Astrocyte of the spinal cord (primary cell): ENCODE data around the gene NDUFS6.

Source experiments
- DNase-seq: peaks from one replicate; pipeline ENCODE4 v3.0.0; 2011; ENCODE audit warnings: low read depth, low spot score
- H3K4me3 ChIP-seq: 2 replicates; pipeline ENCODE4 v1.5.1; 2011; ENCODE audit warnings: low read depth, mild to moderate bottlenecking, low read length, moderate library complexity
- in situ Hi-C: cut with HindIII; loops from 2 replicates; pipeline ENCODE4 v1.10.0; 2017; ENCODE audit warnings: low sequenced_read_pairs
- TF ChIP-seq, protein P1 (sequence below): IDR thresholded peaks from 2 replicates; pipeline ENCODE4 v1.5.1; 2012; ENCODE audit warnings: low read depth, mild to moderate bottlenecking, low read length, inconsistent platforms

The NDUFS6 gene

DNA sequence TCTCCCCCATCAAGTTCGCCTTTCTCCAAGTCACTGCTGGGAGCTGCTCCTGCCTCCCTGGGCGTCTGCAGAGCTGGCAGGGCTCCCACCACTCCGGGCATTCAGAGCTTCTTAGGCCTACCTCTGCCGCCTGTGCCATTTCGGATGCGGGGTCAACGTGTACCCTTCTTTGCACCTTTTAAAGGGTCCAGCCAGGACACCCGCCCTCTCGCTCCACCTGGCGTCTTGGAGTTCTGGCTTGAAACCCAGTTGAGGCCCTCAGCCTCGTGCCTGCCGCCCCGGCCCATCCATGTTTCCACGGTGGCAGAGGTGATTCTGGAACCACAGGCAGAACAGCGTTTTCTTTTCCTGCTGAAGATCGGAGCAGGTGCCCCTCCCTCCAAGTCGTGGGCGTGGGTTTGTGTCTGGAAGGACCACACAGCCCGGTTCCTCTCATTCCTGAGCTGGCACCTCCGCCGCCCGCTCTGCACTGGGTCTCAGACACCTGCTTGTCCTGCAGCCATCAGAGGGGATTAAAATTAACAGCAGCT lies 32.9 kb downstream of the NDUFS6 start:
- TF ChIP-seq, protein P1, sequence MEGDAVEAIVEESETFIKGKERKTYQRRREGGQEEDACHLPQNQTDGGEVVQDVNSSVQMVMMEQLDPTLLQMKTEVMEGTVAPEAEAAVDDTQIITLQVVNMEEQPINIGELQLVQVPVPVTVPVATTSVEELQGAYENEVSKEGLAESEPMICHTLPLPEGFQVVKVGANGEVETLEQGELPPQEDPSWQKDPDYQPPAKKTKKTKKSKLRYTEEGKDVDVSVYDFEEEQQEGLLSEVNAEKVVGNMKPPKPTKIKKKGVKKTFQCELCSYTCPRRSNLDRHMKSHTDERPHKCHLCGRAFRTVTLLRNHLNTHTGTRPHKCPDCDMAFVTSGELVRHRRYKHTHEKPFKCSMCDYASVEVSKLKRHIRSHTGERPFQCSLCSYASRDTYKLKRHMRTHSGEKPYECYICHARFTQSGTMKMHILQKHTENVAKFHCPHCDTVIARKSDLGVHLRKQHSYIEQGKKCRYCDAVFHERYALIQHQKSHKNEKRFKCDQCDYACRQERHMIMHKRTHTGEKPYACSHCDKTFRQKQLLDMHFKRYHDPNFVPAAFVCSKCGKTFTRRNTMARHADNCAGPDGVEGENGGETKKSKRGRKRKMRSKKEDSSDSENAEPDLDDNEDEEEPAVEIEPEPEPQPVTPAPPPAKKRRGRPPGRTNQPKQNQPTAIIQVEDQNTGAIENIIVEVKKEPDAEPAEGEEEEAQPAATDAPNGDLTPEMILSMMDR, result no peak
- in situ Hi-C loops, result no loop called here
- DNase-seq, result no peak
- H3K4me3 ChIP-seq, result no peak overlapping the region

DNA sequence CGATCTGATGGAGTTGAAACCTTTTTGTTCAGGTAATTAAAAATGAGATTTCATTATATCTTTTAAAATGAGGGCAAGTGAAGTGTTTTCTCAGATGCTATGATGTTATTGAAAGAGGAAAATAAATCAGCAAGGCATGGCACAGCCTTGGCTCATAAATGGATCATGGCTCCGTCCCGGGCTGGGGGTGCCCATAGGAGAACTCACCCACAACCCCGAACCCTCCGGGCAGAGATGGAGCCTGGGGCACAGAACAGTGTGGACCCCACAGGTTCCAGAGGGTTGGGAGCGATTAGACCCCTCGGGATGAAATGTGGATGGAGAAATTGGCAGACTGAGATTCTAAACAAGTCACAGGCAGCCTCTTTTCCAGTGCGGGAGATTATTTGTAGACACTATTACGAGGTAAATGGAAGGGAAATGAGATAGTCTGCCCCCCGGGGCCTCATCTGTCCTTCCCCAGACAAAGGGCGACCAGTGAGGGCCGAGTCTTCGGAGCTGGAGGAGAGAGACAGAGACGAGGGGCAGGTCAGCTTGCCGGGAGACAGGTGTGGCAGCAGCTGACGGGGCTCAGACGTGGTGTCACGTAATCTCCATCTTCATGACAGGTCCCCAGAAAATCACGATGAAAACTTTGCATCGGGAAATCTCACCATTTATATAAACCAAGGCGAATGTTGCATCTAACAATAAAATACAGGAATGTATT lies 33.7 kb downstream of the NDUFS6 start:
- TF ChIP-seq, protein P1, result no peak
- H3K4me3 ChIP-seq, result no peak overlapping the region
- in situ Hi-C loops, result no loop called here
- DNase-seq, result no peak

DNA sequence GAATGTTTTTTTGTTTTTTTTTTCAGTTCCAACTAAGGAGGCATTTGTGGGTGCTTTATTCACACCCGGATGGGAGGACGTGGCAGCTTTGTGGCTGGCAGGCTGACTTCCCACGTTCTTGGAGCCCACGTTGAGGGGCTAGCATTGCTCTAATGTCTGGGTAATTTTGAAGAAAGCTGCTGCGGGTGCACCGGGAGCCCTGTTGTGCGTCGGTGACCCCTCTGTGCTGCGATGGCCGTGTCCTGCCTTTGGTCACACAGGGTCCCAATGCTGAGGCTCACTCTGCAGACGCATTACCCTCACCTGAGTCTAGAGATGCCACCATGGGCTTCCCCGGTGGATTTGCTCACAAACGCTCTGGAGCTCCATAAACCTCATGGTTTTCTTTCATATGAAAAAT lies 34.2 kb downstream of the NDUFS6 start:
- H3K4me3 ChIP-seq, result no peak overlapping the region
- in situ Hi-C loops, result no loop called here
- TF ChIP-seq, protein P1, result no peak
- no peak for DNase-seq

DNA sequence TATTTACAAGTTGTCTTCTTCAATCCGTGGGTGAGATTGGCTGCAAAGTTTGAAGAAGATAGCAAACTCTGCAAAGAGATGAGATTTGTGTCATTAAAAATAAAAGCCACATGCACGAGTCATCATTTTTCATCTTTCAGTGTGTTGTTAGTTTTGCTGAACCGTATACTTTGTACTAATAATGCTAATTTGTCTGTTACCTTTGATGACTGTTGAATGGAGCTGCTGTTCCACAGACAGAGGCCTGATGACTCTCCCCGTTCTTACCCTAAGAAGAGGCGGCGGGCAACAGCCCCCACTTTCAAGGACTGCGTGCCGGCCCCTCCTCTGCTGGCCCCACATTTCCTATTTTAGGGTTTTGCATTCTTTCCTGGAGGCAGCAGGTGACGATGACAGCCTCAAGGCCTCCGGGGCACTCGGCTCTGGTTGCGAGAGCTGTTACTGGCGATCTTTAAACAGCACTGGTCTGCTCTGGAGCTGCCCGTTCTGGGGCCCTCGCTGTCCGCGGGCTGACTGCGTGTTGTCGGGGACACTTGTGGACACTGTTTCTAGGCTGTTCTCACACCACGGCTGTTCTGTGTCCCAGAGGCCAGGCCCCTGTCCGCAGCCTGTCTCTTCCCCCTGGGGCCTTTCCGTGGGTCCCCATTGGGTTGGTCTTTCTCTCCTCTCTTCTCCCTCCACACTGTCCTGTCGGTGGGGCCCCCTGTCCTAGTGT lies 35.1 kb downstream of the NDUFS6 start:
- no peak overlapping the region for H3K4me3 ChIP-seq
- DNase-seq, result no peak
- in situ Hi-C loops, result no loop called here
- TF ChIP-seq, protein P1, result no peak

DNA sequence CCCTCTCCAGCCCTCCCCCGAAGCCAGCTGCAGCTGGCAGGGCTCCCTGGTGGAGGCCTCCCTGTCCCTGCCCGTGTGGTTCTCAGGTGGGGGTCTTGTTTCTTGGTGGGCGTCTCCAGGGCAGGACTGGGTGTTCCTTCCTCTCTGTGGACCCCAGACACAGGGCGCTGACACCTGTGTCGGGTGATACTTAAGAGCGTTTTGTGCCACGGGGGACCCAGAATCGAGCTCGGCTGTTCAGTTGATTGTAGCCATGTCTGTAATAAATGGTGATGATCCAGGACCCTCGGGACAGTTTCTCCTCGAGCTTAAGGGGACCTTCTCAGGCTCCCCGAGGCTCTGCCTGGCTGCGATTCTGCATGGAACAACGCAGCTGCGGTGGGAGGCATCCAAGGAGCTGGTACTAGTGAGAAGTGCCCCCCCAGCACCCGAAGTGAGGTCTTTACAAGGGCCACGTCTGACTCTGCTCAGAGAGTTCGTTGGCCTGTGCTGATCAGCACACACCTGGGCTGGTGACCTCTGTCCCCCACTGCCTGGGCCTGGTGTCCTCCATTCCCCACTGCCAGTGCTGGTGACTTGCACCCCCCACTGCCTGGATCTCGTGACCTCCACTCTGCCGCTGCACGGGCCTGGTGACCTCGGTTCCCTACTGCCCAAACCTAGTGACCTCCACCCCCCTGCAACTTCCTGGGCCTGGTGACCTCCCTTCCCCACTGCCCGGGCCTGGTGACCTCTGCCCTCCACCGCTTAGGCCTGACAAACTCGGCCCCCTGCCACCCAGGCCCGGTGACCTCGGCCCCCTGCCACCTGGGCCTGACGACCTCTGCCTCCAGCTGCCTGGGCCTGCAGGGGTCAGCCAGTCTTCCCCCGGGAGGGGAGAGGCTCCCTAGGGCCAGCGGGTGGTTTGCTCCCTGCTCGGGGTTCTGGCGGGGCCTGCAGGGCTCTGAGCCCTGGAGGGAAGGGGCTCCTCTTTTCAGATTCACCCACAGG lies 36.0 kb downstream of the NDUFS6 start:
- in situ Hi-C loops, result no loop called here
- H3K4me3 ChIP-seq, result no peak overlapping the region
- TF ChIP-seq, protein P1, result no peak
- no peak for DNase-seq

DNA sequence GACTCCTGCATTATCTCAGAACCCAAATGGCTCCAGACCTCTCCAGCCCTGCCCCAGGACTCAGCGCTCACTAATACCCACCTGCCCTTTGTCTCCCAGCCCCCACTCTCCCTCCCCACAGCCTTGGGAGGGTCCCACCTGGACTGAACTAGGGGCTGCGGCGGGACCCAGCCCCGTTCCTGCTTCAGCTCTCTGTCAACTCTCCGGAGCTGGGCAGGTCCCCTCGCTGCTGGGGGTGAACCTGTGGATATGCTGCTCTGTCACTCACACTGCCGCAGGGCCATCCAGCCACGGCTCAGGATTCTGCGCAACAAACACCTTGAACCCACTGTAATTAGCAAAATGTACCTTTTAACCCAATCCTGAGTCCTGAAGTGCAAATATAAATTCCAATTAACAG lies 36.8 kb downstream of the NDUFS6 start:
- in situ Hi-C loops, result no loop called here
- H3K4me3 ChIP-seq, result no peak overlapping the region
- TF ChIP-seq, protein P1, result no peak
- no peak for DNase-seq
